Umbilical cord (tissue), 2 donors: ENCODE measurements around the gene CCDC47. TPM values are rescaled to one million over a fixed set of nuclear protein-coding genes. Genes with fewer than 3 reads are reported as not detected.
"Not testable (repeated sequence)": the region's sequence is repeated elsewhere in the genome, so short reads cannot be mapped to it uniquely, and the experiment has no call there.

Experiments
- DNase-seq: peaks from one replicate; pipeline ENCODE4 v3.0.0-alpha.2; 2015; ENCODE audit warnings: low spot score
- total RNA-seq: library from RNA; depleted of rRNA; stranded (reverse); fragments of >200 nt; gene quantifications from one replicate; pipeline ENCODE4 v1.2.3, GENCODE V29; 2014; ENCODE audit warnings: low replicate concordance; ENCODE audit not compliant: insufficient read depth

The CCDC47 gene
- 58.5 TPM for total RNA-seq

- peak; percentile 100 for DNase-seq
Measured at GRCh38 chr17:63773272-63774140, at the start of gene CCDC47. TSS of gene CCDC47 (minus strand) at chr17:63773597. CDS start at chr17:63766175, 7,422 bp downstream.

GRCh38 chr17:63822537-63822936 is 49.1 kb upstream of the CCDC47 start:
- no peak for DNase-seq

- no peak for DNase-seq
Measured at GRCh38 chr17:63821804-63822203, 48.4 kb upstream of the CCDC47 start.

GRCh38 chr17:63820963-63821561 is 47.7 kb upstream of the CCDC47 start:
- no peak for DNase-seq

GRCh38 chr17:63819585-63820537 is 46.5 kb upstream of the CCDC47 start:
- DNase-seq, result no peak

- no peak for DNase-seq
Measured at GRCh38 chr17:63819131-63819530, 45.7 kb upstream of the CCDC47 start.

GRCh38 chr17:63817736-63818385 is 44.5 kb upstream of the CCDC47 start:
- no peak for DNase-seq

GRCh38 chr17:63816669-63817068 is 43.3 kb upstream of the CCDC47 start:
- DNase-seq, result no peak

GRCh38 chr17:63816123-63816522 is 42.7 kb upstream of the CCDC47 start:
- no peak for DNase-seq

GRCh38 chr17:63809970-63810369 is 36.6 kb upstream of the CCDC47 start:
- DNase-seq, result no peak

- no peak for DNase-seq
Measured at GRCh38 chr17:63805591-63805990, 32.2 kb upstream of the CCDC47 start.

GRCh38 chr17:63804328-63804727 is 30.9 kb upstream of the CCDC47 start:
- DNase-seq, result no peak

- no peak for DNase-seq
Measured at GRCh38 chr17:63800783-63801182, 27.4 kb upstream of the CCDC47 start.

- no peak for DNase-seq
Measured at GRCh38 chr17:63798572-63799106, 25.2 kb upstream of the CCDC47 start.

- not testable (repeated sequence) for DNase-seq
Measured at GRCh38 chr17:63796375-63796774, 23.0 kb upstream of the CCDC47 start.

GRCh38 chr17:63792055-63792729 is 18.8 kb upstream of the CCDC47 start:
- no peak for DNase-seq

GRCh38 chr17:63790057-63790456 is 16.7 kb upstream of the CCDC47 start:
- DNase-seq, result no peak

- DNase-seq, result no peak
Measured at GRCh38 chr17:63786971-63787711, 13.7 kb upstream of the CCDC47 start.

GRCh38 chr17:63786117-63786516 is 12.7 kb upstream of the CCDC47 start:
- DNase-seq, result no peak

- no peak for DNase-seq
Measured at GRCh38 chr17:63785556-63785955, 12.2 kb upstream of the CCDC47 start.
